CMK (cell line): ENCODE data around the gene MUC6.

ENCODE experiments used
- DNase-seq: peaks from one replicate; pipeline ENCODE4 v3.0.0-alpha.2; 2010; ENCODE audit warnings: low read depth

Gene MUC6

GRCh38 chr11:1036303-1036923 is at the start of gene MUC6:
Gene MUC6 (minus strand): TSS chr11:1036718. CDS start chr11:1036655, 63 bp downstream.
- no peak for DNase-seq

GRCh38 chr11:1085440-1086170 is 49.1 kb upstream of the MUC6 start:
- no peak for DNase-seq

- no peak for DNase-seq
Observed at GRCh38 chr11:1084561-1085439, 48.3 kb upstream of the MUC6 start.

- DNase-seq, result no peak
Observed at GRCh38 chr11:1083621-1084551, 47.4 kb upstream of the MUC6 start.

- DNase-seq, result no peak
Observed at GRCh38 chr11:1082728-1083620, 46.5 kb upstream of the MUC6 start.

GRCh38 chr11:1082346-1082727 is 45.8 kb upstream of the MUC6 start:
- no peak for DNase-seq

GRCh38 chr11:1081601-1082311 is 45.2 kb upstream of the MUC6 start:
- DNase-seq, result no peak

- no peak for DNase-seq
Observed at GRCh38 chr11:1078191-1078601, 41.7 kb upstream of the MUC6 start.

- DNase-seq, result no peak
Observed at GRCh38 chr11:1077417-1078119, 41.0 kb upstream of the MUC6 start.

GRCh38 chr11:1077033-1077416 is 40.5 kb upstream of the MUC6 start:
- no peak for DNase-seq

GRCh38 chr11:1076061-1076665 is 39.6 kb upstream of the MUC6 start:
- no peak for DNase-seq

GRCh38 chr11:1075341-1075911 is 38.9 kb upstream of the MUC6 start:
- no peak for DNase-seq

- DNase-seq, result no peak
Observed at GRCh38 chr11:1074244-1075221, 38.0 kb upstream of the MUC6 start, which contains the start of gene MUC2. Gene MUC2 (plus strand): TSS chr11:1074874.

GRCh38 chr11:1073851-1074243 is 37.3 kb upstream of the MUC6 start:
- no peak for DNase-seq

- DNase-seq, result no peak
Observed at GRCh38 chr11:1073261-1073724, 36.8 kb upstream of the MUC6 start.

GRCh38 chr11:1072821-1073231 is 36.3 kb upstream of the MUC6 start:
- DNase-seq, result no peak
